H1 (cell line): ENCODE measurements around the gene NFATC4. TPM values are rescaled to one million over a fixed set of nuclear protein-coding genes. Genes with fewer than 3 reads are reported as not detected.

ENCODE experiments used
- CHD7 ChIP-seq: fragments of 300-600 bp; sonication (generic); IDR thresholded peaks from 2 replicates; pipeline ENCODE4 v1.7.1; 2012; ENCODE audit warnings: low read length, moderate library complexity, mild to moderate bottlenecking, inconsistent platforms; ENCODE audit not compliant: insufficient replicate concordance
- E2F6 ChIP-seq: IDR thresholded peaks from 2 replicates; pipeline ENCODE4 v1.6.1; 2012; ENCODE audit warnings: inconsistent platforms
- HDAC6 ChIP-seq: IDR thresholded peaks from one replicate; pipeline ENCODE4 v1.7.1; 2012; ENCODE audit warnings: low read depth, mild to moderate bottlenecking, inconsistent platforms, low read length, moderate library complexity
- MAFK ChIP-seq: IDR thresholded peaks from 2 replicates; pipeline ENCODE4 v1.6.1; 2012; ENCODE audit warnings: low read depth, mild to moderate bottlenecking, improper control_type of control experiment, low read length
- POLR2AphosphoS5 ChIP-seq: IDR thresholded peaks from 2 replicates; pipeline ENCODE4 v1.6.1; 2011; ENCODE audit warnings: low read depth, low read length
- POU5F1 ChIP-seq: IDR thresholded peaks from 2 replicates; pipeline ENCODE4 v1.6.1; 2011; ENCODE audit warnings: low read depth, mild to moderate bottlenecking, low read length, moderate library complexity
- polyA plus RNA-seq, 7 experiments: library from polyadenylated mRNA; depleted of rRNA in 3 of 7; stranded (reverse) in 5 of 7; unstranded in 2 of 7; fragments of >200 nt in 5 of 7; fragments of 200-250 nt in 2 of 7; gene quantifications; 1 replicate in 5 of 7; 2 replicates in 1 of 7; 4 replicates in 1 of 7; pipeline versions ENCODE4 v1.2.1 to v1.2.3, GENCODE V29; 2011 to 2013; ENCODE audit warnings: missing spikeins in 2 of 7, mixed read lengths in 2 of 7
- total RNA-seq: library from RNA; stranded (reverse); fragmentation: NEBNext Ultra II Directional; extraction: Animal tissue kit (Norgen Biotek cat#: 25700); gene quantifications from 2 replicates; pipeline ENCODE4 v1.2.1, GENCODE V29; 2021

The NFATC4 gene
- total and polyA plus RNA-seq, 2 of the 8 experiments (the other 6 are each of a cell fraction or from before 2014, with no cell fraction given) = 47.3 to 50.3 TPM

GRCh38 chr14:24406416-24406815 lies 38.4 kb downstream of the NFATC4 start (continued):
- TF ChIP-seq CHD7 (no peak), POLR2AphosphoS5 (no peak), E2F6 (no peak), HDAC6 (no peak), MAFK (no peak), POU5F1 (no peak)
